Caco-2 (cell line): ENCODE data around the gene UBE2U. TPM values are rescaled to one million over a fixed set of nuclear protein-coding genes. Genes with fewer than 3 reads are reported as not detected.

Experiments
- BruUV-seq: library from RNA; stranded (reverse); fragments of 400-500 nt; replicated peaks from 2 replicates; lab custom pipeline; 2021; lab: Mats Ljungman, UMichigan
- CTCF ChIA-PET: fragments of 300-600 bp; sonication (Branson Sonifier 250); formaldehyde crosslinking; loops from one replicate; lab custom pipeline; 2022; ENCODE audit warnings: antibody characterized with exemption; lab: Charles Lee
- POLR2A ChIA-PET: fragments of 300-600 bp; sonication (Branson Sonifier 250); formaldehyde crosslinking; loops from one replicate; lab custom pipeline; 2022; ENCODE audit warnings: antibody characterized with exemption; lab: Charles Lee
- DNase-seq, 2 experiments: peaks; one replicate each; pipeline versions ENCODE4 v3.0.0 to v3.0.0-alpha.2; 2020 to 2022
- H3K27me3 ChIP-seq: replicated peaks from 2 replicates; pipeline ENCODE4 v1.6.0; 2011; ENCODE audit warnings: low read length; ENCODE audit not compliant: control insufficient read depth, insufficient read depth
- H3K36me3 ChIP-seq: 2 replicates; pipeline ENCODE4 v1.5.1; 2011; ENCODE audit warnings: low read length; ENCODE audit not compliant: control insufficient read depth, insufficient read depth
- H3K4me1 ChIP-seq: fragments of 250-450 bp; sonication (Bioruptor Pico); 2 replicates; pipeline ENCODE4 v1.5.1; 2020; ENCODE audit warnings: mild to moderate bottlenecking
- H3K4me3 ChIP-seq: 2 replicates; pipeline ENCODE4 v1.5.1; 2011; ENCODE audit warnings: low read depth, mild to moderate bottlenecking, control low read depth, low read length
- H3K9me3 ChIP-seq: fragments of 250-450 bp; sonication (Bioruptor Pico); 2 replicates; pipeline ENCODE4 v1.5.1; 2020; ENCODE audit warnings: mild to moderate bottlenecking, moderate library complexity
- H3K27ac Mint-ChIP-seq: one replicate; pipeline ENCODE4 v1.8.0; 2022; ENCODE audit warnings: mixed read lengths; ENCODE audit not compliant: unreplicated experiment
- H3K27me3 Mint-ChIP-seq: one replicate; pipeline ENCODE4 v1.8.0; 2022; ENCODE audit warnings: mixed read lengths; ENCODE audit not compliant: insufficient read depth, unreplicated experiment
- H3K36me3 Mint-ChIP-seq: one replicate; pipeline ENCODE4 v1.8.0; 2022; ENCODE audit warnings: mild to moderate bottlenecking, mixed read lengths; ENCODE audit not compliant: insufficient read depth, unreplicated experiment
- H3K4me1 Mint-ChIP-seq: one replicate; pipeline ENCODE4 v1.8.0; 2022; ENCODE audit warnings: low read depth, mixed read lengths; ENCODE audit not compliant: unreplicated experiment
- H3K4me3 Mint-ChIP-seq: one replicate; pipeline ENCODE4 v1.8.0; 2022; ENCODE audit warnings: mild to moderate bottlenecking, moderate library complexity, mixed read lengths; ENCODE audit not compliant: unreplicated experiment
- H3K9me3 Mint-ChIP-seq: one replicate; pipeline ENCODE4 v1.8.0; 2022; ENCODE audit warnings: mixed read lengths; ENCODE audit not compliant: unreplicated experiment
- intact Hi-C: fragments of 100-400 bp; cut with micrococcal nuclease; formaldehyde crosslinking; loops from one replicate; pipeline ENCODE4 v1.10.0; 2022; ENCODE audit not compliant: unreplicated experiment
- total RNA-seq: library from RNA; stranded (reverse); gene quantifications from 2 replicates; pipeline ENCODE4 v1.2.3, GENCODE V29; 2022
- TF ChIP-seq, protein P1 (sequence below), 2 experiments: fragments of 200-600 bp in 1 of 2; IDR thresholded peaks; 1 replicate in 1 of 2; 2 replicates in 1 of 2; pipeline versions ENCODE4 v1.5.1 to v1.8.0; 2011 to 2022; ENCODE audit warnings: antibody characterized with exemption in 1 of 2, control low read depth in 1 of 2, inconsistent platforms in 1 of 2, low read depth in 1 of 2, low read length in 1 of 2, mild to moderate bottlenecking in 1 of 2, moderate library complexity in 1 of 2; ENCODE audit not compliant: insufficient read depth in 1 of 2, severe bottlenecking in 1 of 2, unreplicated experiment in 1 of 2

UBE2U gene
- total RNA-seq, 1 experiment from 2014 or later: not detected

DNA sequence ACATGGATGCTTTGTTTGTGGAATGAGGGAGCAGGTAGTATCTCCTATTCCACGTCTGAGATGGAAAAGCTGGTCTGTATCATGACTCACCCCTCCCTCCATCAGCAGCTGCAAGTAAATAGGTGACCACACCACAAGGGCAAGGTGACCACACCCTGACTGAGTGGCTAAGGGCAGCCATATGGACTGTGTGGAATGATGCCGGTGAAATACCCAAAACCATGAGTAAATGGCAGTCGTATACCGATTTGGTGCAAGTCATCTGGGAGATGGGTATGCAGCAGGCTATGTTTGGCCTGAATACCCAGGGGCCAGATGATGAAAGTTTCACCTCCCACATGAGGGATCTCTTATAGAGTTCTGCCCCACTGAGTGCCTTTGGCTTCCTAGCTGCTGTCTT is 15.8 kb upstream of the UBE2U start:
- no TSS peak for BruUV-seq
- H3K27ac Mint-ChIP-seq: no peak overlapping the region
- Histone ChIP-seq H3K4me1 (no peaks in the 10 kb centered on the region), H3K9me3 (no peaks in the 10 kb centered on the region), H3K36me3 (no peaks in the 10 kb centered on the region), H3K4me3 (no peak overlapping the region), H3K27me3 (no peaks in the 10 kb centered on the region)
- TF ChIP-seq, protein P1, sequence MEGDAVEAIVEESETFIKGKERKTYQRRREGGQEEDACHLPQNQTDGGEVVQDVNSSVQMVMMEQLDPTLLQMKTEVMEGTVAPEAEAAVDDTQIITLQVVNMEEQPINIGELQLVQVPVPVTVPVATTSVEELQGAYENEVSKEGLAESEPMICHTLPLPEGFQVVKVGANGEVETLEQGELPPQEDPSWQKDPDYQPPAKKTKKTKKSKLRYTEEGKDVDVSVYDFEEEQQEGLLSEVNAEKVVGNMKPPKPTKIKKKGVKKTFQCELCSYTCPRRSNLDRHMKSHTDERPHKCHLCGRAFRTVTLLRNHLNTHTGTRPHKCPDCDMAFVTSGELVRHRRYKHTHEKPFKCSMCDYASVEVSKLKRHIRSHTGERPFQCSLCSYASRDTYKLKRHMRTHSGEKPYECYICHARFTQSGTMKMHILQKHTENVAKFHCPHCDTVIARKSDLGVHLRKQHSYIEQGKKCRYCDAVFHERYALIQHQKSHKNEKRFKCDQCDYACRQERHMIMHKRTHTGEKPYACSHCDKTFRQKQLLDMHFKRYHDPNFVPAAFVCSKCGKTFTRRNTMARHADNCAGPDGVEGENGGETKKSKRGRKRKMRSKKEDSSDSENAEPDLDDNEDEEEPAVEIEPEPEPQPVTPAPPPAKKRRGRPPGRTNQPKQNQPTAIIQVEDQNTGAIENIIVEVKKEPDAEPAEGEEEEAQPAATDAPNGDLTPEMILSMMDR (IDR thresholded peaks at IDR 0.05; ENCODE audit: insufficient read depth in 1 of 2, low read depth in 1 of 2, low read length in 1 of 2, severe bottlenecking in 1 of 2, unreplicated experiment in 1 of 2): no peak
- no peaks in the 10 kb centered on the region for H3K27me3 Mint-ChIP-seq
- ChIA-PET CTCF (no interaction called here), POLR2A (no interaction called here)
- no peak overlapping the region for H3K4me3 Mint-ChIP-seq
- intact Hi-C loops: no loop called here
- no peak for DNase-seq
- H3K36me3 Mint-ChIP-seq: no peaks in the 10 kb centered on the region
- H3K9me3 Mint-ChIP-seq: no peaks in the 10 kb centered on the region
- no peaks in the 10 kb centered on the region for H3K4me1 Mint-ChIP-seq

DNA sequence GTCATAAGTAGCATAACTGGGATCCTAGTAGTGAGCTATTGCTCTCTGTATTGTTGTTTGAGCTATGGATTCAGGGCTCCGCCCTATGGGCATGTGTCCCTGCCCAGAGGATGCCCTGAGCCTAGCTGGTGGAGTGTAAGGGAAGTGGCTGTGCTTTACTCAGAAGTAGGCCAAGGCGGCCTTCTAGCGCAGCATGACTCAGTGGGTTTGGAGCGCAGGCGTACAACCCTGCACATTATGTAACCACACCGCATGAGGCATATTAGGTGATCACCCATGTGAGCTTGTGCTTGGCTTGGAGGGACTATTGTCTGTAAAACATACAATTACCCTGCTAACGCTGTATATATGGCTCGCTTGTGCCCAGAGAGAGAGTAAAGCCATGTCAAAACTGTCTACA is 11.1 kb upstream of the UBE2U start:
- H3K9me3 Mint-ChIP-seq: no peaks in the 10 kb centered on the region
- CTCF ChIA-PET: no interaction called here

DNA sequence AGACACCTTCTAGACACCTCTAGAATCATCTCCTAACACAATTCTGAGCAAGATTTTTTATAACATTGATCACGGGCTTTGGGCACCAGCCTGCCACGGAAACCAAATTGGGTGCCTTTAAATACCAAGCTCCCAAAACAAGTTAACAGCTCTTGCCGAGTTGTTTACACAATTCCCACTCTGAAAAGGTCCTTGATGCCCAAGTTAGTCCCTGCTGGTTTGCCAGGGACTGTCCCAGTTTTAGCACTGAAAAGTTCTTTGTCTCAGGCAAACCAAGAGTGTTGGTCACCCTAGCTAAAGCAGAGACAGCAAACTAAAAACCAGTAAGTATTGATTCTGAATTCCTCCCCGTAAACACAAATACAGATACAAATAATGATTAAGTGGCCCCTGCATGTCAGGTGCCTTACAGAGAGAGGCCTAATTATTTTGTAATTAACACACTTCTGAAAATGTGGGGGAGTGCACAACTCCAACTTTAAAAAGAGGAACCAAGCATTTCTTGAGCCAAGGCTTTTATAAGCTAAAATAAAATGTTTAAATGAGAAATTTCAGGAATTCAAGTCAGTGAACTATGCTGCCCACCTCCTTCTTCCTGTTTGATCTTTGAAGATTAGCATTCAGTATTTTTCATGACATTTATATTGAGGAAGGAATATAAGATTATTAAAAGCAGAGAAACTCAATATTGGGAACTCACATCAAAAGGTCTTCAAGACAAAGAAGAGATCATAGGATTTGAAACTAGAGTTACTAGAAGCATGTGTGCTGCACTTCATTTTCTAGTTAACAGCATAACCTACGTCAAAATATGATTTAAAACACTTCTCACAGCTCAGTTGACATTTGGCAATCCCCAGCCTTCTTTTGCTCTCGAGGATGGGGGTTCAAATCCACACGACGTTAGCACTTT is 9.0 kb upstream of the UBE2U start:
- H3K4me3 ChIP-seq: no peak overlapping the region
- no peaks in the 10 kb centered on the region for H3K27me3 ChIP-seq
- no peaks in the 10 kb centered on the region for H3K4me1 Mint-ChIP-seq
- DNase-seq: no peak
- no peak overlapping the region for H3K4me3 Mint-ChIP-seq
- no peaks in the 10 kb centered on the region for H3K4me1 ChIP-seq
- no peaks in the 10 kb centered on the region for H3K36me3 ChIP-seq
- H3K27ac Mint-ChIP-seq: no peak overlapping the region
- intact Hi-C loops: no loop called here
- TF ChIP-seq, protein P1 (IDR thresholded peaks at IDR 0.05; ENCODE audit: insufficient read depth in 1 of 2, low read depth in 1 of 2, low read length in 1 of 2, severe bottlenecking in 1 of 2, unreplicated experiment in 1 of 2): no peak
- H3K9me3 ChIP-seq: no peaks in the 10 kb centered on the region
- no TSS peak for BruUV-seq
- POLR2A ChIA-PET: no interaction called here
- CTCF ChIA-PET: no interaction called here
- H3K27me3 Mint-ChIP-seq: no peaks in the 10 kb centered on the region
- H3K9me3 Mint-ChIP-seq: no peaks in the 10 kb centered on the region
- no peaks in the 10 kb centered on the region for H3K36me3 Mint-ChIP-seq

More for the DNA sequence above, 11.1 kb upstream of the UBE2U start:
- no peaks in the 10 kb centered on the region for H3K27me3 ChIP-seq
- H3K4me3 ChIP-seq: no peak overlapping the region
- Mint-ChIP-seq H3K27me3 (no peaks in the 10 kb centered on the region), H3K27ac (no peak overlapping the region), H3K4me3 (no peak overlapping the region), H3K4me1 (no peaks in the 10 kb centered on the region), H3K36me3 (no peaks in the 10 kb centered on the region)
- intact Hi-C loops: no loop called here
- no peaks in the 10 kb centered on the region for H3K36me3 ChIP-seq
- no peak for DNase-seq
- POLR2A ChIA-PET: no interaction called here
- no peaks in the 10 kb centered on the region for H3K4me1 ChIP-seq
- no TSS peak for BruUV-seq
- H3K9me3 ChIP-seq: no peaks in the 10 kb centered on the region
- TF ChIP-seq, protein P1 (IDR thresholded peaks at IDR 0.05; ENCODE audit: insufficient read depth in 1 of 2, low read depth in 1 of 2, low read length in 1 of 2, severe bottlenecking in 1 of 2, unreplicated experiment in 1 of 2): no peak
